ENCODE data around the gene KLHL3. TPM values are rescaled to one million over a fixed set of nuclear protein-coding genes. Genes with fewer than 3 reads are reported as not detected.

KLHL3 gene
- total RNA-seq, 6 experiments from 2014 or later = 1.9 to 8.5 (median 3.3) TPM

- Histone ChIP-seq H3K4me3 (no peak overlapping the region), H3K36me3 (no peaks in the 10 kb centered on the region), H3K27me3 (no peaks in the 10 kb centered on the region), H3K27ac (no peak overlapping the region), H3K4me1 (peaks cover 0 to 20% (median 0%) of the 10 kb centered on the region in 4 donors), H3K9me3 (no peaks in the 10 kb centered on the region)
- ATAC-seq (no peak), DNase-seq (no peak)
- 86% methylated on average over 2 of the region's 3 CpGs for WGBS (ENCODE audit: insufficient coverage, low coverage, low lambda C conversion rate, missing lambda C conversion rate)
- intact Hi-C loops (cut with DNase I) = no loop called here
- TF ChIP-seq, protein P1, sequence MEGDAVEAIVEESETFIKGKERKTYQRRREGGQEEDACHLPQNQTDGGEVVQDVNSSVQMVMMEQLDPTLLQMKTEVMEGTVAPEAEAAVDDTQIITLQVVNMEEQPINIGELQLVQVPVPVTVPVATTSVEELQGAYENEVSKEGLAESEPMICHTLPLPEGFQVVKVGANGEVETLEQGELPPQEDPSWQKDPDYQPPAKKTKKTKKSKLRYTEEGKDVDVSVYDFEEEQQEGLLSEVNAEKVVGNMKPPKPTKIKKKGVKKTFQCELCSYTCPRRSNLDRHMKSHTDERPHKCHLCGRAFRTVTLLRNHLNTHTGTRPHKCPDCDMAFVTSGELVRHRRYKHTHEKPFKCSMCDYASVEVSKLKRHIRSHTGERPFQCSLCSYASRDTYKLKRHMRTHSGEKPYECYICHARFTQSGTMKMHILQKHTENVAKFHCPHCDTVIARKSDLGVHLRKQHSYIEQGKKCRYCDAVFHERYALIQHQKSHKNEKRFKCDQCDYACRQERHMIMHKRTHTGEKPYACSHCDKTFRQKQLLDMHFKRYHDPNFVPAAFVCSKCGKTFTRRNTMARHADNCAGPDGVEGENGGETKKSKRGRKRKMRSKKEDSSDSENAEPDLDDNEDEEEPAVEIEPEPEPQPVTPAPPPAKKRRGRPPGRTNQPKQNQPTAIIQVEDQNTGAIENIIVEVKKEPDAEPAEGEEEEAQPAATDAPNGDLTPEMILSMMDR (IDR thresholded peaks at IDR 0.05) = no peak
- TF ChIP-seq POLR2A (IDR thresholded peaks at IDR 0.05) = no peak
Measured at GRCh38 chr5:137716337-137716736, 19.6 kb downstream of the KLHL3 start.

GRCh38 chr5:137715456-137715855 lies 20.4 kb downstream of the KLHL3 start:
- DNase-seq (no peak), ATAC-seq (no peak)
- H3K9me3 ChIP-seq = no peaks in the 10 kb centered on the region
- H3K27me3 ChIP-seq = no peaks in the 10 kb centered on the region
- no peaks in the 10 kb centered on the region for H3K36me3 ChIP-seq
- TF ChIP-seq, protein P1 (IDR thresholded peaks at IDR 0.05) = no peak
- no peak for TF ChIP-seq POLR2A (IDR thresholded peaks at IDR 0.05)
- no peak overlapping the region for H3K4me3 ChIP-seq
- intact Hi-C loops (cut with DNase I) = no loop called here
- WGBS (ENCODE audit: insufficient coverage, low coverage, low lambda C conversion rate, missing lambda C conversion rate) = 85% methylated on average over 1 of the region's 1 CpG
- peaks cover 0 to 16% (median 0%) of the 10 kb centered on the region in 4 donors for H3K4me1 ChIP-seq
- no peak overlapping the region for H3K27ac ChIP-seq

DNA sequence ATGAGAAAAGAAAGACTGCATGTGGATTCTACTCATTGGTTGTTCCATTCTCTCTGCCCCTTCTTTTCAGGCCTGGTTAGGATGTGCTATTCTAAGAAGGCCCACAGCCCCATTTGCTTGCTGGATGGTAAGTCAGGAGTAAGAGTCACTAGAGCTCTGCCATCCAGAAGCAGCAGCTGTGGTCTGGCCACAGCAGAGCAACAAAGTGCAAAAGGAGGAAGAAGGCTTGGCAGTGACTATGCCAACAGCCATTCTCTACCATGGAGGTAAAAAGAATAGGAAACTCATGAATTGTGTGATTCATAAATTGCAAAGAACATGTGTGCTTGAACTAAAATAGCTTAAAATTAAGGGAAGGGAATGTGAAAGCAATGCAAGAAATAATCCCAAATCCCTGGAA lies 20.9 kb downstream of the KLHL3 start:
- H3K4me3 ChIP-seq = no peak overlapping the region
- H3K36me3 ChIP-seq = no peaks in the 10 kb centered on the region
- intact Hi-C loops (cut with DNase I) = no loop called here
- no peak for ATAC-seq
- H3K27me3 ChIP-seq = no peaks in the 10 kb centered on the region
- TF ChIP-seq, protein P1 (IDR thresholded peaks at IDR 0.05) = no peak
- TF ChIP-seq POLR2A (IDR thresholded peaks at IDR 0.05) = no peak
- H3K9me3 ChIP-seq = no peaks in the 10 kb centered on the region
- no peak for DNase-seq
- H3K27ac ChIP-seq = no peak overlapping the region
- peaks cover 0 to 16% (median 0%) of the 10 kb centered on the region in 4 donors for H3K4me1 ChIP-seq

DNA sequence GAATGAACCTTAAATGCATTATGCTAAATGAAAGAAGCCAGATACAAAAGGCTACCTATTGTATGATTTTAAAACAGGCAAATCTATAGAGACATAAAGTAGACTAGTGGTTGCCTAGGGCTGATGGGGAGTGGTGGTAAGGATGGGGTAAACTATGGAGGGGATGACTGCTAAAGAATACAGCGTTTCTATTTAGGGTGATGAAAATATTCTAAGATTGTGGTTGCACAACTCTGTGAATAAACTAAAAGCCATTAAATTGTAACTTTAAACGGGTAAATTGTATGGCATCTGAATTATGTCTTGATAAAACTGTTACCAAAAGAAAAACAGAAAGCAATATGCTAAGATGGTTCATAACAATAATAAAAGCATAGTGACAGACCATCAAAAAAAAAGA lies 21.4 kb downstream of the KLHL3 start:
- no peaks in the 10 kb centered on the region for H3K27me3 ChIP-seq
- H3K36me3 ChIP-seq = no peaks in the 10 kb centered on the region
- H3K27ac ChIP-seq = no peak overlapping the region
- H3K9me3 ChIP-seq = no peaks in the 10 kb centered on the region
- intact Hi-C loops (cut with DNase I) = no loop called here
- 92% methylated on average over 1 of the region's 2 CpGs for WGBS (ENCODE audit: insufficient coverage, low coverage, low lambda C conversion rate, missing lambda C conversion rate)
- TF ChIP-seq, protein P1 (IDR thresholded peaks at IDR 0.05) = no peak
- no peak for TF ChIP-seq POLR2A (IDR thresholded peaks at IDR 0.05)
- DNase-seq (no peak), ATAC-seq (no peak)
- H3K4me3 ChIP-seq = no peak overlapping the region
- peaks cover 0 to 14% (median 0%) of the 10 kb centered on the region in 4 donors for H3K4me1 ChIP-seq

DNA sequence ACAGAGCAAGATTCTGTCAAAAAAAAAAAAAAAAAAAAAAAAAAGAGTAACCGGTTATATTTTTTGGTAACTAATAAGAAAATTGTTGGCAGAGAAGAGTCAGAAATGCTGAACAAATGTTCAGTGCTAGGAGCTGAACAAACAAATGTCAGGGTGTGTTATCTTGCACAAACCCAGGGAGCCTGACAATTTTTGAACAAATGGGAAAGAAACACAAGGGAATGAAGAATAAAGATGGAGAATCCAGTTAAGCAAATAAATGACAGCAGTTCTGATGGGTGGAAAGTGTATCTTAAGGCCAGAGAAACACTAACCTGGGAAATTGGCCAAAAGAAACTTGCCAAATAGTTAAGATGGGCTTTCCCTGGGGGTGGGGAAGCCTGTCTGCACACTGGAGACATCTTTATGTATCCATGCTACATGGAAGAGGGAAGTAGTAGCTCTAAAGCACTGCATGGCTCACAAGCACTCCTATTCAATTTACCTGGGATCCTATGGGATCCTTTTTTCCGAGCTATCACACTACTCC lies 23.7 kb downstream of the KLHL3 start:
- 40% methylated on average over 1 of the region's 2 CpGs for WGBS (ENCODE audit: insufficient coverage, low coverage, low lambda C conversion rate, missing lambda C conversion rate)
- no peak overlapping the region for H3K4me3 ChIP-seq
- peak in 2 of 4 donors; percentile 29 to 33 for ATAC-seq
- no peaks in the 10 kb centered on the region for H3K9me3 ChIP-seq
- H3K36me3 ChIP-seq = no peaks in the 10 kb centered on the region
- no peak for TF ChIP-seq POLR2A (IDR thresholded peaks at IDR 0.05)
- TF ChIP-seq, protein P1 (IDR thresholded peaks at IDR 0.05) = no peak
- no peaks in the 10 kb centered on the region for H3K27me3 ChIP-seq
- H3K27ac ChIP-seq = no peak overlapping the region
- no peak for DNase-seq
- intact Hi-C loops (cut with DNase I) = no loop called here
- H3K4me1 ChIP-seq = peaks cover 0 to 7% (median 0%) of the 10 kb centered on the region in 4 donors

All from right lobe of liver (tissue), 6 donors.